Activated T-cell treated with anti-CD3 and anti-CD28 coated beads, Interleukin-2, amount 50 U/mL, for 1 hour (primary cell): ENCODE data around the gene ZNF561.

Source experiments
- DNase-seq: peaks from one replicate; pipeline ENCODE4 v3.0.0-alpha.2; 2020

The ZNF561 gene

DNA sequence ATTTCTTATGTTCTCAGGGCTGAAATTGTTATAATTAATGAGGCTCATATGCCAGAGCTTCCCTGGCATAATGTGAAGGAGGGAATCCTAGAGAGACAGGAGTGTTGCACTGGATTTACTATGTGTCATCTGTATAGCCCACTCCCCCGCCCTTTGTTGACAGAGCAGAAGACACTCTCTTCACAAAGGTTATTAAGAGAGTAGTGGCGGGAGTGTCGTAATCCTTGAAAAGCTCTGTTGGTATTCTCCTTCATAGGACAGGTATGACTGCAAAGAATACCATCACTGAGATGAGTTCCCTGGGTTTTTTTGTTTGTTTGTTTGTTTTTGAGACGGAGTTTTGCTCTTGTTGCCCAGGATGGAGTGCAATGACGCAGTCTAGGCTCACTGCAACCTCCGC is 50.8 kb downstream of the ZNF561 start:
- DNase-seq, result no peak

GRCh38 chr19:9566729-9567128 is 54.3 kb downstream of the ZNF561 start:
- DNase-seq, result no peak

DNA sequence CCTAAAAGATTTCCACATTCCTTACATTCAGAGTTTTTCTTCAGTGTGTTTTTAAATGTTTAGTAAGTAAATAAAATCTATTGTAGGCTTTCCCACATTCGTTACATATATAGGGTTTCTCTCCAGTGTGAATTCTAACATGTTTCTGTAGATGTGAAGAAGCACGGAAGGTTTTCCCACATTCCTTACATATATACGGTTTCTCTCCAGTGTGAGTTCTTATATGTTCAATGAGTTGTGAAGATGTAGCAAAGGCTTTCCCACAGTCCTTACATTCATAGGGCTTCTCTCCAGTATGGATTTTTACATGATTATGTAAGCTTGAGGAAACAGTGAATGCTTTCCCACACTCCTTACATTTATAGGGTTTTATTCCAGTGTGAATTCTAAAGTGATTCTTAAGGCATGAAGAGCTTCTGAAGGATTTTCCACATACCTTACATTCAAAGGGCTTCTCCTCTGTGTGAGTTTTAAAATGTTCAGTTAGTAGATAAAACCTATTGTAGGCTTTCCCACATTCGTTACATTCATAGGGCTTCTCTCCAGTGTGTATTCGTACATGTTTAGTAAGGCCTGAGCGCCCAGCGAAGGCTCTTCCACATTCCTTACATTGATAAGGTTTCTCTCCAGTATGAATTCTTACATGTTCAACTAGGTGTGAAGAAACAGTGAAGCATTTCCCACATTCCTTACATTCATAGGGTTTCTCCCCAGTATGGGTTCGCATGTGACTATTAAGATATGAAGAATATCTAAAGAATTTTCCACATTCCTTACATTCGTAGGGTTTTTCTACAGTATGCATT is 54.9 kb downstream of the ZNF561 start:
- no peak for DNase-seq
